Transverse colon (tissue), 4 donors: ENCODE data around the gene CDC42BPB. TPM values are rescaled to one million over a fixed set of nuclear protein-coding genes. Genes with fewer than 3 reads are reported as not detected.
A peak's percentile ranks its signal among the peaks of the same experiment; 100 is the strongest.

Experiments used
- DNase-seq: peaks from one replicate; pipeline ENCODE4 v3.0.0-alpha.2; 2019
- H3K27ac ChIP-seq, 4 donors: fragments of 200-600 bp; sonication (generic); 2 replicates each; pipeline ENCODE4 v1.5.1; 2016 to 2018; ENCODE audit warnings: inconsistent platforms in 4 of 4
- H3K27me3 ChIP-seq: fragments of 200-600 bp; sonication (generic); 2 replicates; pipeline ENCODE4 v1.5.1; 2017; ENCODE audit warnings: inconsistent platforms
- H3K36me3 ChIP-seq, 4 donors: fragments of 200-600 bp; sonication (generic); 2 replicates each; pipeline ENCODE4 v1.5.1; 2017 to 2019; ENCODE audit warnings: inconsistent platforms in 4 of 4
- H3K4me1 ChIP-seq, 4 donors: fragments of 200-600 bp; sonication (generic); 2 replicates each; pipeline ENCODE4 v1.5.1; 2017 to 2020; ENCODE audit warnings: inconsistent platforms in 4 of 4
- H3K4me3 ChIP-seq, 4 donors: fragments of 200-600 bp; sonication (generic); 1 replicate in 1 of 4; 2 replicates in 3 of 4; pipeline versions ENCODE4 v1.5.1 to v1.6.1; 2017 to 2019; ENCODE audit warnings: inconsistent platforms in 4 of 4
- H3K9me3 ChIP-seq, 2 donors: fragments of 200-600 bp; sonication (generic); 2 replicates each; pipeline ENCODE4 v1.5.1; 2017 to 2019; ENCODE audit warnings: inconsistent platforms in 2 of 2
- EP300 ChIP-seq: sonication (generic); formaldehyde crosslinking; IDR thresholded peaks from one replicate; pipeline ENCODE4 v1.6.1; 2017; ENCODE audit warnings: antibody characterized with exemption, low read depth
- POLR2A ChIP-seq: fragments of 450-650 bp; IDR thresholded peaks from one replicate; pipeline ENCODE4 v1.6.1; 2016; ENCODE audit warnings: antibody characterized with exemption, mild to moderate bottlenecking, moderate library complexity
- POLR2AphosphoS5 ChIP-seq, 3 donors: sonication (generic); formaldehyde crosslinking; IDR thresholded peaks; one replicate each; pipeline ENCODE4 v1.6.1; 2016; ENCODE audit warnings: antibody characterized with exemption in 3 of 3
- WGBS, 2 donors: methylation state at CpG; one replicate each; pipeline ENCODE4 v1.1.5; 2018; ENCODE audit warnings: low coverage in 1 of 2; 5-methylcytosine and 5-hydroxymethylcytosine counted together
- in situ Hi-C, 4 donors: fragments of 200-750 bp; cut with MboI; loops; one replicate each; pipeline versions ENCODE4 v1.15.0 to v1.15.1; 2017; ENCODE audit warnings: low sequenced_read_pairs in 3 of 4, low pct_ligation_motif_present in 1 of 4, low pct_unique_long_range_greater_than_20kb in 1 of 4
- intact Hi-C: fragments of 100-400 bp; cut with DNase I; formaldehyde crosslinking; loops from one replicate; pipeline ENCODE4 v1.15.1; 2023; ENCODE audit warnings: low total_unique reads
- total RNA-seq, 4 donors: library from RNA; depleted of rRNA; stranded (reverse); fragments of >200 nt; gene quantifications; one replicate each; pipeline ENCODE4 v1.1.0, GENCODE V29; 2016
- TF ChIP-seq, protein P1 (sequence below), 5 experiments: fragments of 200-600 bp in 3 of 5; fragments of 450-650 bp in 2 of 5; sonication (generic) in 3 of 5; IDR thresholded peaks; 1 replicate in 2 of 5; 2 replicates in 3 of 5; pipeline ENCODE4 v1.5.1; 2016 to 2017; ENCODE audit warnings: antibody characterized with exemption in 5 of 5, inconsistent platforms in 3 of 5, mild to moderate bottlenecking in 2 of 5, moderate library complexity in 1 of 5

CDC42BPB gene
- total RNA-seq, 4 donors from 2014 or later: 109 to 160 (median 123) TPM

GRCh38 chr14:102905116-102906108, 151.9 kb downstream of the CDC42BPB start:
- DNase-seq: no peak
- in situ Hi-C loops: loop anchor here in 3 of 4 donors (25.0 kb wide), 2 partner anchors 143 to 218 kb away; no protein-coding TSS in a partner anchor
- H3K4me3 ChIP-seq: no peak overlapping the region

DNA sequence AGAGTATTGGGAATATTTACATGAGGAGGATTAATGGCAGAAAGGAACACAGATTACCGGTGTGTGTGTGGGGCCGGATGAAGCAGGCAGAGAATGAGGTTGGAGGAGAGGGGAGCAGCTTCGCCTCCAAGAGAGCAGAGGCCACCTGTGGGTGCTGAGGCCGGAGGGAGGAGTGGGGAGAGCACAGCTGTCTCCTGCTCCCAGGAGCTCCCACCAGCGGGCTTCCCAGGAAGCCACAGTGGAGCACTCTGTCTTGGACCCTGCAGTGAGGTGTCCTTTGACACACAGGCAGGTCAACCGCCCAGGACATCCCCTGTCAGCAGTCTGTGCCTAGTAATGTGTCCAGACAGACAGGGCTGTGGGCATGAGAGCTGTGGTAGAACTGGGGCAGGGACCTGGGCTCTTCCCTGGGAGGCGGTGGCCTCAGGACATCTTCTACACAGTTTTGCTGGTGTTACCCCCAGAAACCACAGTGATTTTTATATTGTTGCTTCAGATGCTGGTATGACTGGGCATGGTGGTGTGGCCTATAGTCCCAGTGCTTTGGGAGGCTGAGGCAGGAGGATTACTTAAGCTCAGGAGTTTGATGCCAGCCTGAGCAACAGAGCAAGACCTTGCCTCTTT, 153.3 kb downstream of the CDC42BPB start:
- in situ Hi-C loops: loop anchor here in 3 of 4 donors (25.0 kb wide), 2 partner anchors 142 to 217 kb away; no protein-coding TSS in a partner anchor
- TF ChIP-seq, protein P1, sequence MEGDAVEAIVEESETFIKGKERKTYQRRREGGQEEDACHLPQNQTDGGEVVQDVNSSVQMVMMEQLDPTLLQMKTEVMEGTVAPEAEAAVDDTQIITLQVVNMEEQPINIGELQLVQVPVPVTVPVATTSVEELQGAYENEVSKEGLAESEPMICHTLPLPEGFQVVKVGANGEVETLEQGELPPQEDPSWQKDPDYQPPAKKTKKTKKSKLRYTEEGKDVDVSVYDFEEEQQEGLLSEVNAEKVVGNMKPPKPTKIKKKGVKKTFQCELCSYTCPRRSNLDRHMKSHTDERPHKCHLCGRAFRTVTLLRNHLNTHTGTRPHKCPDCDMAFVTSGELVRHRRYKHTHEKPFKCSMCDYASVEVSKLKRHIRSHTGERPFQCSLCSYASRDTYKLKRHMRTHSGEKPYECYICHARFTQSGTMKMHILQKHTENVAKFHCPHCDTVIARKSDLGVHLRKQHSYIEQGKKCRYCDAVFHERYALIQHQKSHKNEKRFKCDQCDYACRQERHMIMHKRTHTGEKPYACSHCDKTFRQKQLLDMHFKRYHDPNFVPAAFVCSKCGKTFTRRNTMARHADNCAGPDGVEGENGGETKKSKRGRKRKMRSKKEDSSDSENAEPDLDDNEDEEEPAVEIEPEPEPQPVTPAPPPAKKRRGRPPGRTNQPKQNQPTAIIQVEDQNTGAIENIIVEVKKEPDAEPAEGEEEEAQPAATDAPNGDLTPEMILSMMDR (IDR thresholded peaks at IDR 0.05): no peak
- TF ChIP-seq EP300 (no peak), POLR2A (no peak), POLR2AphosphoS5 (IDR thresholded peaks at IDR 0.05) (no peak)
- DNase-seq: no peak
- Histone ChIP-seq H3K27me3 (no peaks in the 10 kb centered on the region), H3K4me3 (no peak overlapping the region), H3K27ac (no peak overlapping the region), H3K36me3 (no peaks in the 10 kb centered on the region), H3K9me3 (no peaks in the 10 kb centered on the region), H3K4me1 (no peaks in the 10 kb centered on the region)
- intact Hi-C loops: no loop called here
- 92 to 95% methylated on average over 4 to 7 of the region's 7 CpGs for WGBS, 2 donors

More at GRCh38 chr14:102905116-102906108, 151.9 kb downstream of the CDC42BPB start:
- no peak overlapping the region for H3K27ac ChIP-seq
- TF ChIP-seq, protein P1 (IDR thresholded peaks at IDR 0.05): no peak
- TF ChIP-seq EP300: no peak
- no peak for TF ChIP-seq POLR2AphosphoS5 (IDR thresholded peaks at IDR 0.05)
- no peak for TF ChIP-seq POLR2A
- no peaks in the 10 kb centered on the region for H3K9me3 ChIP-seq
- intact Hi-C loops: no loop called here
- 95 to 98% methylated on average over 10 to 38 of the region's 38 CpGs for WGBS, 2 donors
- no peaks in the 10 kb centered on the region for H3K4me1 ChIP-seq
- no peaks in the 10 kb centered on the region for H3K36me3 ChIP-seq
- no peaks in the 10 kb centered on the region for H3K27me3 ChIP-seq

DNA sequence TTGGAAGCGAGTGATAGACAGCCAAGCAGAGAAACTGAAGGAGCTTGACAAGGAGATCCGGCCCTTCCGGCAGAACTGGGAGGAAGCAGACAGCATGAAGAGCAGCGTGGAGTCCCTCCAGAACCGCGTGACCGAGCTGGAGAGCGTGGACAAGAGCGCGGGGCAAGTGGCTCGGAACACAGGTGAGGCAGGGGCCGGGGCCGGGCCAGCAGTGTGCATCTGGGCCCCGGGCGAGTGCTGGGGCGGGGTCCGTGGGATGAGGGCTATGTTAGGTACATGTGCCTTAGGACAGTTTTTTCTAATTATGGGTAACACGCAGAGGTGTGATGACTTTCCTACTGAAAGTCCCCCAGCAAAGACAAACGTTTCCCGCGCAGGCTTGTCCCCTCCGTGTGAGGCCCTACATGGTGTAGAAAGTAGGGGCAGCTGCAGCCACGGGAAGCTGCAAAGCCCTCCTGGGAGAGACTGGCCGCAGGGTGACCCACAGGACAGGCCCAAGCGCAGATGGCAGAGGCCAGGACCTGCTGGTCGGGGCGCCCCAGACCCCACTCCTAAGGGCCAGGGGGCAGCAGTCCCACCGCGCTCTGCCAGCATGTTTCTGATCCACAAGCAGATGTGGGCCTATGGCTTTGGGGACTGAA, 154.0 kb downstream of the CDC42BPB start:
- no peak for DNase-seq
- H3K9me3 ChIP-seq: no peaks in the 10 kb centered on the region
- TF ChIP-seq POLR2AphosphoS5 (IDR thresholded peaks at IDR 0.05): no peak
- no peak for TF ChIP-seq EP300
- no peak for TF ChIP-seq POLR2A
- TF ChIP-seq, protein P1 (IDR thresholded peaks at IDR 0.05): no peak
- H3K27me3 ChIP-seq: no peaks in the 10 kb centered on the region
- intact Hi-C loops: no loop called here
- in situ Hi-C loops: loop anchor here in 3 of 4 donors (25.0 kb wide), 2 partner anchors 141 to 216 kb away; no protein-coding TSS in a partner anchor
- H3K4me1 ChIP-seq: no peaks in the 10 kb centered on the region
- H3K4me3 ChIP-seq: no peak overlapping the region
- WGBS, 2 donors: 91 to 97% methylated on average over 7 to 29 of the region's 29 CpGs
- H3K27ac ChIP-seq: peak overlapping the region in 2 of 4 donors; percentile 38 to 72
- H3K36me3 ChIP-seq: no peaks in the 10 kb centered on the region
